D721Med (cell line): ENCODE data around the gene ORM1.

Source experiments
- DNase-seq: peaks from one replicate; pipeline ENCODE4 v3.0.0; 2011; ENCODE audit warnings: low spot score; ENCODE audit not compliant: insufficient read length
- FAIRE-seq: peaks from 2 replicates; lab custom pipeline; 2011; peaks lifted over from hg19 to GRCh38; lab: Jason Lieb, UNC
- CTCF ChIP-seq: IDR thresholded peaks from 2 replicates; pipeline ENCODE4 v1.5.1; 2012; ENCODE audit warnings: mild to moderate bottlenecking, control low read depth; ENCODE audit not compliant: insufficient read depth; ENCODE audit errors: missing control alignments

ORM1 gene

DNA sequence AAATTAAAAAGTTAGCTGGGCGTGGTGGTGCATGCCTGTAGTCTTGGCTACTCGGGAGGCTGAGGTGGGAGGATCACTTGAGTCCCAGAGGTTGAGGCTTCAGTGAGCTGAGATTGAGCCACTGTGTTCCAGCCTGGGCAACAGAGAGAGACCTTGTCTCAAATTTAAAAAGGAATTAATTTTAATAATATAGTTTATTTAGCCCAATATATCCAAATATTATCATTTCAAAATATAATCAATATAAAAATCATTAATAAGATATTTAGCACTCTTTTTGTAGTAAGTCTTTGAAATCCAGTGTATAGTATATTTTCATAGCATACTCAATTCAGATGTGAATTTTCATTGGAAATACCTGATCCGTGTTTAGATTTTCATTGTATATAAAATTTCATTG is 43.2 kb upstream of the ORM1 start:
- no peak for TF ChIP-seq CTCF
- no peak for FAIRE-seq
- no peak for DNase-seq

GRCh38 chr9:114280636-114281472 is 42.0 kb upstream of the ORM1 start:
- DNase-seq (no peak), FAIRE-seq (no peak)
- no peak for TF ChIP-seq CTCF

- no peak for DNase-seq
Observed at GRCh38 chr9:114281473-114282103, 41.3 kb upstream of the ORM1 start.

DNA sequence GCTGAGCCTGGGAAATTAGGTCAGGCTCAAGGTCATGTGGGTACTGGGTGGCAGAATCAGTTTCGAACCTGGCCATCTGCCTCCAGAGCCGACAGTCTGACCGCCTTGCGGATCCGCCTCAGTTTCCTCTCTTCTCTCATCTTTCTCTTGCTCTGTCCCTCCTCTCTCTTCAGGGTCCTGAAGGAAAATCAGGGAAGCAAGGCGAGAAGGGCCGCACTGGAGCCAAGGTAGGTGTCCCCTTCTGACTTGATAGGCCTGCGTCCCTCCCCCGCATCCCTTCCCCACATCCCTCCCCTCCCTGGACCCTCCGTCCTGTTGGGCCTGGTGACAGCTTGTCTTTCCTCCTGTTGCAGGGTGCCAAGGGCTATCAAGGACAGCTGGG is 40.8 kb upstream of the ORM1 start:
- DNase-seq = no peak
- no peak for FAIRE-seq
- TF ChIP-seq CTCF = no peak

More at GRCh38 chr9:114281473-114282103, 41.3 kb upstream of the ORM1 start:
- TF ChIP-seq CTCF = no peak
- no peak for FAIRE-seq

GRCh38 chr9:114282507-114282906 is 40.4 kb upstream of the ORM1 start:
- FAIRE-seq (no peak), DNase-seq (no peak)
- no peak for TF ChIP-seq CTCF

DNA sequence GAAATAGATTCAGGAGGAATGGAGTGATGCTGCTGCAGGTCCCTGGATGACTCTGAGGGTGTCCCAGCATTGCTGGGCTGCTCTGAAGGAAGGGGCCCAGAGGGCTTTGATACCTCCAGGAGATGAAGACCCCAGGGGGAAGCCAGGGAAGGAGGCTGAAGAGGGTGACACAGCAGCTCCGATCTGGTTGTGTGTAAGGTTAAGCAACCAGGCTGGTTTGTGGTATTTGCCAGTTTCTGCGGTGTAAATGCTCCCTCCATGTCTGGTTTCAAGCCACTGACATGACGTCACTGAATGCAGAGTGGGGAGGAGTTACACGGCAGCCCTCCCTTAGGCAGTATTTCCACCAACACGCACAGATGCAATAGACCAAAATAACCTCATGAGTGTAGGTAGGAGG is 40.0 kb upstream of the ORM1 start:
- FAIRE-seq = no peak

More for the DNA sequence above, 40.0 kb upstream of the ORM1 start:
- no peak for DNase-seq
- no peak for TF ChIP-seq CTCF
